Endodermal cell (in vitro differentiated cells): ENCODE results near the gene CREBBP. TPM values are rescaled to one million over a fixed set of nuclear protein-coding genes. Genes with fewer than 3 reads are reported as not detected.

ENCODE experiments used
- DNase-seq: peaks from one replicate; pipeline ENCODE4 v3.0.0-alpha.2; 2017
- H3K27ac ChIP-seq: 2 replicates; pipeline ENCODE4 v1.5.1; 2013; ENCODE audit warnings: mild to moderate bottlenecking, low read depth, low read length, moderate library complexity
- H3K27me3 ChIP-seq: 2 replicates; pipeline ENCODE4 v1.6.1; 2013; ENCODE audit warnings: mild to moderate bottlenecking, low read length, moderate library complexity; ENCODE audit not compliant: insufficient read depth, control insufficient read depth, poor library complexity, severe bottlenecking
- H3K36me3 ChIP-seq: 2 replicates; pipeline ENCODE4 v1.7.0; 2013; ENCODE audit warnings: mild to moderate bottlenecking, low read length, moderate library complexity; ENCODE audit not compliant: control insufficient read depth, insufficient read depth
- H3K4me1 ChIP-seq: one replicate; pipeline ENCODE4 v1.7.0; 2013; ENCODE audit warnings: low read length; ENCODE audit not compliant: control insufficient read depth, insufficient read depth
- H3K4me3 ChIP-seq: 2 replicates; pipeline ENCODE4 v1.5.1; 2013; ENCODE audit warnings: mild to moderate bottlenecking, low read length, moderate library complexity
- H3K9ac ChIP-seq: 2 replicates; pipeline ENCODE4 v1.6.1; 2013; ENCODE audit warnings: mild to moderate bottlenecking, low read length, moderate library complexity; ENCODE audit not compliant: poor library complexity, severe bottlenecking; ENCODE audit errors: extremely low read depth
- H3K9me3 ChIP-seq: 2 replicates; pipeline ENCODE4 v1.6.1; 2013; ENCODE audit warnings: mild to moderate bottlenecking, low read length, moderate library complexity; ENCODE audit not compliant: control insufficient read depth
- H3K27ac Mint-ChIP-seq: 2 replicates; pipeline ENCODE4 v1.8.0; 2020; ENCODE audit warnings: mixed read lengths
- H3K27me3 Mint-ChIP-seq: 2 replicates; pipeline ENCODE4 v1.8.0; 2021; ENCODE audit warnings: mild to moderate bottlenecking, mixed read lengths; ENCODE audit not compliant: insufficient read depth
- H3K36me3 Mint-ChIP-seq: 2 replicates; pipeline ENCODE4 v1.8.0; 2020; ENCODE audit warnings: low read depth, mixed read lengths
- H3K4me1 Mint-ChIP-seq: 2 replicates; pipeline ENCODE4 v1.8.0; 2020; ENCODE audit warnings: mixed read lengths
- H3K4me3 Mint-ChIP-seq: 2 replicates; pipeline ENCODE4 v1.8.0; 2020; ENCODE audit warnings: mild to moderate bottlenecking, moderate library complexity, mixed read lengths
- H3K9me3 Mint-ChIP-seq: 2 replicates; pipeline ENCODE4 v1.8.0; 2020; ENCODE audit warnings: mild to moderate bottlenecking, mixed read lengths
- CTCF ChIP-seq: fragments of 200-600 bp; sonication (generic); conservative IDR thresholded peaks from 2 replicates; pipeline ENCODE4 v1.5.0; 2021; ENCODE audit warnings: antibody characterized with exemption, mild to moderate bottlenecking
- WGBS, 2 experiments: methylation state at CpG; one replicate each; pipeline versions ENCODE4 v1.1.5 to v1.1.7; 2013; ENCODE audit warnings: missing lambda C conversion rate in 2 of 2, mixed read lengths in 1 of 2; ENCODE audit not compliant: insufficient coverage in 1 of 2, insufficient read length in 1 of 2; 5-methylcytosine and 5-hydroxymethylcytosine counted together
- total RNA-seq, 2 donors: library from RNA; stranded (reverse); fragmentation: NEBNext Ultra II Directional in 1 of 2; extraction: Animal tissue kit (Norgen Biotek cat#: 25700) in 1 of 2; gene quantifications; 2 replicates in 1 of 2; 3 replicates in 1 of 2; pipeline ENCODE4 v1.2.1, GENCODE V29; 2021

Gene CREBBP
- total RNA-seq, 2 donors from 2014 or later, result 71.1 to 103 TPM

GRCh38 chr16:3804426-3805016, 76.0 kb downstream of the CREBBP start:
- no peak overlapping the region for H3K27ac Mint-ChIP-seq
- H3K4me1 ChIP-seq, result no peaks in the 10 kb centered on the region
- H3K27ac ChIP-seq, result no peak overlapping the region
- H3K9me3 ChIP-seq, result no peaks in the 10 kb centered on the region
- peaks cover 40% of the 10 kb centered on the region for H3K36me3 Mint-ChIP-seq
- peaks cover 4% of the 10 kb centered on the region for H3K4me1 Mint-ChIP-seq
- H3K4me3 Mint-ChIP-seq, result no peak overlapping the region
- H3K9me3 Mint-ChIP-seq, result no peaks in the 10 kb centered on the region
- WGBS, 2 experiments, result 98% methylated on average over 5 to 7 of the region's 7 CpGs
- TF ChIP-seq CTCF, result no peak
- peaks cover 43% of the 10 kb centered on the region for H3K36me3 ChIP-seq
- H3K9ac ChIP-seq, result no peak overlapping the region
- no peaks in the 10 kb centered on the region for H3K27me3 Mint-ChIP-seq
- DNase-seq, result no peak
- H3K27me3 ChIP-seq, result no peaks in the 10 kb centered on the region
- no peak overlapping the region for H3K4me3 ChIP-seq

- Mint-ChIP-seq H3K4me3 (no peak overlapping the region), H3K27me3 (no peaks in the 10 kb centered on the region), H3K27ac (no peak overlapping the region), H3K9me3 (no peaks in the 10 kb centered on the region), H3K36me3 (peaks cover 26% of the 10 kb centered on the region), H3K4me1 (peaks cover 12% of the 10 kb centered on the region)
- Histone ChIP-seq H3K27me3 (no peaks in the 10 kb centered on the region), H3K4me3 (no peak overlapping the region), H3K9ac (no peak overlapping the region), H3K27ac (no peak overlapping the region), H3K36me3 (peaks cover 21% of the 10 kb centered on the region), H3K4me1 (no peaks in the 10 kb centered on the region), H3K9me3 (no peaks in the 10 kb centered on the region)
- no peak for DNase-seq
- 86 to 92% methylated on average over 1 to 4 of the region's 4 CpGs for WGBS, 2 experiments
- no peak for TF ChIP-seq CTCF
Measured at GRCh38 chr16:3800477-3801270, 79.8 kb downstream of the CREBBP start.

GRCh38 chr16:3800019-3800418, 80.5 kb downstream of the CREBBP start:
- no peak overlapping the region for H3K27ac Mint-ChIP-seq
- H3K9ac ChIP-seq, result no peak overlapping the region
- peaks cover 26% of the 10 kb centered on the region for H3K36me3 Mint-ChIP-seq
- no peaks in the 10 kb centered on the region for H3K27me3 ChIP-seq
- no peak for TF ChIP-seq CTCF
- H3K4me3 ChIP-seq, result no peak overlapping the region
- no peaks in the 10 kb centered on the region for H3K4me1 ChIP-seq
- no peak overlapping the region for H3K27ac ChIP-seq
- H3K4me1 Mint-ChIP-seq, result peaks cover 12% of the 10 kb centered on the region
- no peak overlapping the region for H3K4me3 Mint-ChIP-seq
- DNase-seq, result no peak
- H3K9me3 Mint-ChIP-seq, result no peaks in the 10 kb centered on the region
- H3K9me3 ChIP-seq, result no peaks in the 10 kb centered on the region
- no peaks in the 10 kb centered on the region for H3K27me3 Mint-ChIP-seq
- H3K36me3 ChIP-seq, result peaks cover 17% of the 10 kb centered on the region
- WGBS, 2 experiments, result 88 to 100% methylated on average over 4 to 7 of the region's 7 CpGs
